ENCODE measurements around the gene ACSS2.

- TF ChIP-seq CTCF (IDR thresholded peaks at IDR 0.05) (no peak), POLR2A (IDR thresholded peaks at IDR 0.05) (no peak), EP300 (IDR thresholded peaks at IDR 0.05) (no peak)
These were observed 34.3 kb upstream of the ACSS2 start for GRCh38 chr20:34842143-34842542.

Data from tibial nerve (tissue), 4 donors.